Effector memory CD8-positive, alpha-beta T cell (primary cell): ENCODE data around the gene SHH.

ENCODE experiments used
- ATAC-seq: fragments of 150-1000 bp; cut with Tn5 transposase; replicated peaks from 2 replicates; pipeline ENCODE4 v1.10.0; 2021; ENCODE audit warnings: mild to moderate bottlenecking, moderate library complexity
- DNase-seq, 3 experiments: peaks; one replicate each; pipeline ENCODE4 v3.0.0; 2021
- H3K27ac Mint-ChIP-seq, 2 donors: one replicate each; pipeline ENCODE4 v1.8.0; 2022; ENCODE audit warnings: mild to moderate bottlenecking in 2 of 2, mixed read lengths in 2 of 2, moderate library complexity in 2 of 2
- H3K27me3 Mint-ChIP-seq, 2 donors: one replicate each; pipeline ENCODE4 v1.8.0; 2022; ENCODE audit warnings: mixed read lengths in 2 of 2
- H3K36me3 Mint-ChIP-seq: one replicate; pipeline ENCODE4 v1.8.0; 2022; ENCODE audit warnings: mild to moderate bottlenecking, moderate library complexity, mixed read lengths; ENCODE audit not compliant: insufficient read depth
- H3K4me1 Mint-ChIP-seq, 2 donors: one replicate each; pipeline ENCODE4 v1.8.0; 2022; ENCODE audit warnings: low read depth in 2 of 2, mixed read lengths in 2 of 2
- H3K4me3 Mint-ChIP-seq, 2 donors: one replicate each; pipeline ENCODE4 v1.8.0; 2022; ENCODE audit warnings: mild to moderate bottlenecking in 2 of 2, mixed read lengths in 2 of 2, moderate library complexity in 2 of 2
- H3K9me3 Mint-ChIP-seq, 2 donors: one replicate each; pipeline ENCODE4 v1.8.0; 2022; ENCODE audit warnings: mixed read lengths in 2 of 2

SHH gene

DNA sequence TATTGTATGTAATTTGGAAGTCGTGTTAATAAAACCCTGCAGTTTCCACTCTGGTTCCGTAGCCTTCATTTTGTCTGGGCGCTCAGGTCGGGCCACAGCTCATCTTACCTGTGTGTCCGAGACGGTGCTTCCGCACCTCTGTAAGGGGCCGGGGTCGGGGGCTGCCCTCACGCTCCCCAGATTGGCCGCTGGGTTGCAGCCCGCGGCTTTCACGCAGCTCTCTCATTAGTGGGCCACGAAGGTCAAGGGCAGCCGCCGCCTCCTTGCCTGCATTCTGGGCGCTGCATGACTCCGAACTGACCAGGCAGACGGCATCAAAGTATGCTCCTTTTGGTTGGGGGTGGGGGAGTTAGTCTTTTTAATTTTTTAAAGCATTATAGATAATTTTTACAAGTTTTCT, 30.8 kb downstream of the SHH start:
- Mint-ChIP-seq H3K9me3 (no peaks in the 10 kb centered on the region), H3K4me3 (no peak overlapping the region), H3K27ac (no peak overlapping the region), H3K36me3 (peaks cover 43% of the 10 kb centered on the region), H3K27me3 (no peaks in the 10 kb centered on the region), H3K4me1 (peaks cover 4 to 20% of the 10 kb centered on the region in 2 donors)
- ATAC-seq (no peak), DNase-seq (no peak)

DNA sequence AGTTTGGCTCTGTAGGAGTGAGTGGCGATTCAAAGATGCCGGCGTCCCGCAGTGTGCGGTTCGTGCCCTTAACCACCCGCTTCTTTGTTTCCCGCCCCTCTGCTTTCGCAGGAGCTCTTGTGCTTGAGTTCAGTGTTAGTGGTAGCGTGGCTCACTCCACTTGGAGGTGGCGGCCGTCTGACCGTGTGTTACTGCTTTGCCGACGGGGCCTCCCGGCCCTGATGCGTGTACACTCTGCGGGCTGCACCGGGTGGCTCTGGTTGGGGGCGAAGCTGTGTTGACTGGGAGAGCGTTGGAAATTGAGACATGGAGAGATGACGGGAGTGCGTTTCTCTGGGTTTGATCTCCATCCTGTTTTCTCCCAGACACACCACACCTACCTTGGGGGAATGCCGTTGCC, 31.4 kb downstream of the SHH start:
- H3K9me3 Mint-ChIP-seq = no peaks in the 10 kb centered on the region
- ATAC-seq = no peak
- DNase-seq = no peak
- peaks cover 48% of the 10 kb centered on the region for H3K36me3 Mint-ChIP-seq
- no peak overlapping the region for H3K4me3 Mint-ChIP-seq
- no peak overlapping the region for H3K27ac Mint-ChIP-seq
- H3K4me1 Mint-ChIP-seq = peaks cover 4 to 15% of the 10 kb centered on the region in 2 donors
- no peaks in the 10 kb centered on the region for H3K27me3 Mint-ChIP-seq

DNA sequence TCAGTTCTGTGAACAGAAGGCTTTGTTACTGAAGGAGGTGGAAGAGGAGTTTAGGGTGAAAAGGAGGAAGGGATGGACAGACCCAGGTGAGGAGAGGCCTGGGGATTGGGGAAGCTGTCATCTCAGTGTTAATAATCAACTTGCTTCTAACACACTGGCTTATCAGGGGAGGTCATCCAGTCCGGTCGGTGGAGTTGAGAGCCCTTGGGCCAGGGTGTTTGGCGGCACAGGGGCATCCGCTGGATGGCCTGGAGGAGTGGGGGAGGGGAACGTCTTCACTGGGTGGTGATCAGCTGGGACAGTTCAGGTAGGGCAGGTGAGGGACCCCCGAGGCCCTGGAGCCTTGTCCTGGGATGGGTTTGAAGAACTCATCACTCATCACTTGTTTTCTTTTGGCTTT, 33.9 kb downstream of the SHH start:
- Mint-ChIP-seq H3K27ac (peak overlapping the region in 1 of 2 donors; percentile 79), H3K4me1 (peaks cover 4 to 9% of the 10 kb centered on the region in 2 donors), H3K4me3 (no peak overlapping the region), H3K9me3 (no peaks in the 10 kb centered on the region), H3K27me3 (no peaks in the 10 kb centered on the region), H3K36me3 (peaks cover 67% of the 10 kb centered on the region)
- ATAC-seq (no peak), DNase-seq (no peak)

DNA sequence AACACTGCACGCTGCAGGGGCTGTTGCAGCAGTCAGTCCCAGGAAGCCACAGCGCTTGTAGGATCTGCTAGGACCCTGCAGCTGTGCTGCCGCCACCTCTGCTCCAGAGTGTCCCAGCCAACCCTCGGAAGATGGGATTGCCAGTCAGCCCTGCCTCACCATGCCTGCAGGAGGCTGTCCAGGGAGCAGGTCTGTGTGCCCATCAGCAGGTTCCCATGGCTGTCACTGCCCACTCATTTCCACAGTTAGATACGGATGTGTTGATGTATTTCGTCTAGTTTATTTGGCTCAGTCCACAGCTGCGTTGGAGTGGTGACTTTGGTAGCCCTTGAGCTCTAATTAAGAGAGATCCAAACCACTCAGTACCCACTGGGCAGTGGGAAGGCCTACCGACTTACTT, 35.7 kb downstream of the SHH start:
- peaks cover 4 to 9% of the 10 kb centered on the region in 2 donors for H3K4me1 Mint-ChIP-seq
- peaks cover 75% of the 10 kb centered on the region for H3K36me3 Mint-ChIP-seq
- ATAC-seq (no peak), DNase-seq (no peak)
- no peak overlapping the region for H3K27ac Mint-ChIP-seq
- H3K4me3 Mint-ChIP-seq = no peak overlapping the region
- no peaks in the 10 kb centered on the region for H3K27me3 Mint-ChIP-seq
- no peaks in the 10 kb centered on the region for H3K9me3 Mint-ChIP-seq

DNA sequence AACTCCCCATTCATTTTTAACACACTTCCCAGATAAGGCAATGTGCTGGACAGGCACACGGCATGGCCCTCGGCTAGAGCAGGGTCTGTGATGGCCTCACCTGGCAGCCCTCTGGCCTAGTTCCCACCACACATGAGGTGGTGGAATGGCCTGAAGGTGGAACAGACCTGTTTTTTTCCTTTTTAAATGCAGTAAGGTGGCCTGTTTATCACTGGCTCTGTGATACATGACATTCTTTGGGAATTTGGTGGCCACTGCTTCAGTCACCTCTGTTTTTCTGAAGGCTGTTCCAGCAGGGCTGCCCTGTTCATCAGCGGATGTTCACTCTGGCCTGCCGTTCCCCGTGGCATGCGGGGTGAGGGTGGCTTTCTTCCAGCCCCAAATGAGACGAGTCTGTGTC, 36.6 kb downstream of the SHH start:
- no peaks in the 10 kb centered on the region for H3K27me3 Mint-ChIP-seq
- no peak overlapping the region for H3K4me3 Mint-ChIP-seq
- peaks cover 70% of the 10 kb centered on the region for H3K36me3 Mint-ChIP-seq
- H3K9me3 Mint-ChIP-seq = no peaks in the 10 kb centered on the region
- H3K27ac Mint-ChIP-seq = no peak overlapping the region
- ATAC-seq (no peak), DNase-seq (no peak)
- peaks cover 4 to 9% of the 10 kb centered on the region in 2 donors for H3K4me1 Mint-ChIP-seq

DNA sequence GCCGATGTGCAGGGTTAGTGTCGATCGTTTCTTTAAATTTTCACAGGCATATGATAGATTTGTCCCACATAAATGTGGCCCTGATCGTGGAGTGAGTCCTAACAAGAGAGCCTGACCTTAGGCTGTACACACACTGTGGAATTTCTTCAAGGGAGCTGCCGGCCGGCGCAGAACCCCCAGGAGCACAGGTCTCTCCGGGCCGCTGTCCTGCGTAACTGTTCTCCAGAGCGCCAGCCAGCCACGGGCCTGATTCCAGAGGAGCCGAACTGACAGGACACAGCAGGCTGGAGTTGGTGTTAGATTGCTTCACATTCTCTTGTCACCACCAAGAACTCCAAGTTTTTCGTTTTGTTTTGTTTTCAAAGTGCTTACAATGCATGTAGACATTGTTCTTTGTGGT, 37.3 kb downstream of the SHH start:
- no peaks in the 10 kb centered on the region for H3K27me3 Mint-ChIP-seq
- DNase-seq (no peak), ATAC-seq (no peak)
- no peaks in the 10 kb centered on the region for H3K9me3 Mint-ChIP-seq
- no peak overlapping the region for H3K4me3 Mint-ChIP-seq
- peaks cover 4 to 9% of the 10 kb centered on the region in 2 donors for H3K4me1 Mint-ChIP-seq
- H3K27ac Mint-ChIP-seq = peak overlapping the region in 1 of 2 donors; percentile 20
- peaks cover 71% of the 10 kb centered on the region for H3K36me3 Mint-ChIP-seq

DNA sequence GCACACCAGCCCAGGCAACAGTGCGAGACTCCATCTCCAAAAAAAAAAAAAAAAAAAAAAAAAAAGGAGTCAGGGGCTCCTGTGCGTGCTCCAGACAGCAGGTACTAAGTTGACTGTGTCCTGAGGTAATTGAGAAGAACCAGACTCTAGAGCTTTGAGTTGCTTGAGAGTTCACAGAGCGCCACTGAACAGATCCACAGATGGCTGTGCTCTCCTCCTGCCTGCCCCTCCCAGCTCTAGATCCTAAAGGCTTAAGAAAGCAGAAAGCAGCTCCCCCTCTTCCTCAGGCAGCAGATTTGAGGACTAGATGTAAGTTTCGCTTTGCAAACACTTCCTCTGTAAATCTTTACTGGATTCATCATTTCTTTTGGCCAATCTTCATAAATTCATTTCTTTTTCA, 38.7 kb downstream of the SHH start:
- no peak for DNase-seq
- Mint-ChIP-seq H3K36me3 (peaks cover 85% of the 10 kb centered on the region), H3K4me1 (peaks cover 3 to 10% of the 10 kb centered on the region in 2 donors), H3K27ac (peak overlapping the region in 1 of 2 donors; percentile 71), H3K27me3 (no peaks in the 10 kb centered on the region), H3K4me3 (no peak overlapping the region), H3K9me3 (no peaks in the 10 kb centered on the region)
- ATAC-seq = no peak

DNA sequence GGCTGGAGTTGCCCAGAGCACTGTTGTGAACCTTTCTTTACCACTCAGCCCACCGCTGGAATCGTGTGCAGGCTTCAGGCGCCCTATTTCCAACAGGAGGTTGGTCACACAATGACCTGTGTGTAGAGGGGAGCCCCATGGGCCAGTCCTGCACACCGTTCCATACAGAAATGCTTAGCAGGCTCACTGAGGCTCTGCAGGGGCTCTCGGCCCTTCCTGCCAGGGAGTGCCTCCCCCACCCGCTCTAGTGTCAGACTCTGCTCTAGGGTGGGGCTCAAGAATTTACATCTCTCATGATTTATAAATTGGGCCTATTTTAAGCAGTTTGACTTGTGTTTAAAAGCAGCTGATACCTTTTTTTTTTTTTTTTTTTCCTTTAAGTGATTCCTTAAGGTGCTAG, 42.0 kb downstream of the SHH start:
- H3K27me3 Mint-ChIP-seq = no peaks in the 10 kb centered on the region
- DNase-seq (no peak), ATAC-seq (no peak)
- peaks cover 3 to 12% of the 10 kb centered on the region in 2 donors for H3K4me1 Mint-ChIP-seq
- H3K4me3 Mint-ChIP-seq = no peak overlapping the region
- no peak overlapping the region for H3K27ac Mint-ChIP-seq
- H3K9me3 Mint-ChIP-seq = no peaks in the 10 kb centered on the region
- H3K36me3 Mint-ChIP-seq = peaks cover 82% of the 10 kb centered on the region

DNA sequence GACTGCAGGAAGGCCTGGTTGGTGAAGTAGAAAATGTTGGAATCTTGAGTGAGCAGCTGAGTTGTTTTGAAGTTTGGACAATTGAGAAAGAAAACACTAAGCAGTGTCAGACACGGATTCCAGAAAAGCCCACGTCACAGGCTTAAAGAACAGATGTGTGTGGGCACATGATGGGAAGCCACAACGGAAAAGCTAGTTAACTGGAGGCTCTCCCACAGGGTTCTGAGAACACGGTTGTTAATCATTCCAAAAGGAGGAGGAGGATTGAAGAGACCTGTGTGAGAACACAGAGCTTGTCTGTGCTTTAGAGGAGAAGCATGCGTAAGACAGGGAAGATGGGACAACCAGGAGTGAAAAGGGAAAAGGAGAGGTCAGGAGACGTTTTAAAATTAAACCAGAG, 42.6 kb downstream of the SHH start:
- Mint-ChIP-seq H3K27me3 (no peaks in the 10 kb centered on the region), H3K4me1 (peaks cover 5 to 17% of the 10 kb centered on the region in 2 donors), H3K9me3 (no peaks in the 10 kb centered on the region), H3K27ac (peak overlapping the region in 1 of 2 donors; percentile 51), H3K36me3 (peaks cover 82% of the 10 kb centered on the region), H3K4me3 (no peak overlapping the region)
- ATAC-seq (no peak), DNase-seq (no peak)

DNA sequence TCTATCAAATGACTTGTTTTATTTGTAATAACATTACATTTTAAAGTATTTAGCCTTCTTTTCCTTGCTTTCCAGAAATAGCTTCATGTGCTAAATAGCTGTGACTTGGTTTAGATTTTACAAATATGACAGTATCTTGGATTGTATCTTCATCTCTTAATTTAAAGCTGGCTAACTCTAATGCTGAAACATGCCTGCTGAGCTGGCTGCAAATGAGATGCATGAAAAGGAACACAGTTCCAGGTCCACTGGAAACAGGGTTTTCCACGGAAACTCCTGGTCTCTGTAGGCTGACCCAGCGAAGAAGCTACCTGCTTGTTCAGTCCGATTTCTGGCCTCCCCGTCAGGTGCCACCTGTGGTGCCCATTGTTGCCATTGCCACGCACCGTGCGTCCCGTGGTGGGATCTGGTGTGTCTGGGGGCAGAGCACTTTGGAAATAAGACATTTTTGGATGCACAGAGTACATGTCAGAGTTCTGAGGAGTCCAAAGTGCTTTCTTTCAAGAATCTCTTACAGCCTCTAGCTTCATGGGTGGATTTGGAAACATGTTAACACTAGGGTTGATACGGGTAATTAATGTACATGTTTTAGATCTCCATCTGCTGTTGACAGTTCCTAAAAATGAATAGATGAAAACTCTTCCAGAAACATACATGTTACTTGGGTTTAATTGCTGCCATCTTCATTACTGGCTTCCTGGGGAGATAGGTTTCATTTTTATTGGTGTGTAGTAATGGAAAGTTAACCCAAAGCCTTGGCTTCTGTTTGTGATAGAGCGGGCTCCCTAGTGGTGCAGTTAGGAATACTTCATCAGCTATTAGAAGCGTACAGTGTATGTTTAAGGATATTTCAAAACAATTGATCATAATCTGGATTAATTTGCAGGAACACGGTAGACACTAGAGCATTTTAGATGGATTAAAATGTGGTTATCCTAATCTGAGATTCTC, 45.0 kb downstream of the SHH start:
- Mint-ChIP-seq H3K4me1 (peaks cover 28 to 42% of the 10 kb centered on the region in 2 donors), H3K27me3 (no peaks in the 10 kb centered on the region), H3K27ac (peak overlapping the region; percentile 36 to 44), H3K9me3 (no peaks in the 10 kb centered on the region), H3K4me3 (no peak overlapping the region), H3K36me3 (peaks cover 76% of the 10 kb centered on the region)
- ATAC-seq (no peak), DNase-seq (no peak)

DNA sequence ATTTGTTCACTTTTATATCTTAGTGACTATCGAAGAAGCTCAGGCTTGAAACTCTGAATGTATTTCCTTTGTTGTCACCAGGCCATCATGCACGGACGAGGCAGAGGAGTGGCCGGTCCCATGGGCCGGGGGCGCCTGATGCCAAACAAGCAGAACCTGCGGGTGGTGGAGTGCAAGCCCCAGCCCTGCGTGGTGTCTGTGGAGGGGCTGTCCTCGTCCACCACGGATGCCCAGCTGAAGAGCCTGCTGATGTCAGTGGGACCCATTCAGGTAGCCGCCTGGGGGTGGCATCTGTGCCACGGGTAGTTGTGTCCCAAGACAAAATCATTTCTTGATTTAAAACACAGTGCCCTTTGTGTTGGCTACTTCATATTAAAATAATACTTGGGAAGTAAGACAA, 45.9 kb downstream of the SHH start:
- Mint-ChIP-seq H3K9me3 (no peaks in the 10 kb centered on the region), H3K36me3 (peaks cover 69% of the 10 kb centered on the region), H3K27me3 (no peaks in the 10 kb centered on the region), H3K4me1 (peaks cover 36 to 49% of the 10 kb centered on the region in 2 donors), H3K27ac (no peak overlapping the region), H3K4me3 (no peak overlapping the region)
- ATAC-seq (no peak), DNase-seq (no peak)

DNA sequence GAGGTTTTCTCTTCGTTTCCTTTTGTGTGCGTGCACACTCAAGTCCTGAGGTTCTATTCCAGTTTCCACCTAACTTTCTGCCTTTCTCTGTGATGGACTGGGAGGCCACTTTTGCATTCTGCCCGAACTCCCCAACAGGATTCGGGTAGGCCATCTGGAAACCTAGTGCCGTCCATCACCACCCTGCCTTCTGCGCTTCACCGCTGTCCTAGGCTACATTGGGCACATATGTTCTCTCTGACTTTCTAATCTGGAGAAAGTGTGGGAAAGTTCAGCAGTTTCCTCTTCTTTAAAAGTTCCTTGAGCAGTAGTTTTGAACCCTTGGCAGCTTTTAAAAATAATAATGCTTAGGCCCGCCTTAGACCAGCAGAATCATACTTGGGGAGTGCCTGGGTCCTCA, 46.8 kb downstream of the SHH start:
- Mint-ChIP-seq H3K27me3 (no peaks in the 10 kb centered on the region), H3K4me3 (no peak overlapping the region), H3K9me3 (no peaks in the 10 kb centered on the region), H3K4me1 (peaks cover 40 to 52% of the 10 kb centered on the region in 2 donors), H3K27ac (peak overlapping the region in 1 of 2 donors; percentile 77), H3K36me3 (peaks cover 67% of the 10 kb centered on the region)
- ATAC-seq = no peak
- DNase-seq = no peak

DNA sequence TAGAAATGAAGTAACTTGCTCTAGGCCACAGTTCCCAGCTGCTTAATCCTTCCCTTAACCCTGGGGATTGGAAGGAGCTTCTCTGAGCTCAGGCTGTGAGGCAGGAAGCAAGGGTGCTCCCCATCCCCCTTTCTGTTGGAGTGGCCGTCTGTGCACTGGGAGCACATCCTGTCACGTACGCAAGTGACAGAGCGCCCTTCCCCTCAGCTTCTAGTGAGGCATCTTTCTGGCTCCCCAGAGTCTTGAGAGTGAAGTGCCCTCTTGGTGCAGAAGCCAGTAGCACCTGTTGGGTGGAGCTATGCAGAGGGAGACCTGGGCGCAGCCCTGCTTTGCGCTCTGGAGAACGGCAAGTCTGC, 47.8 kb downstream of the SHH start:
- ATAC-seq = peak; percentile 45
- H3K4me3 Mint-ChIP-seq = peak overlapping the region; percentile 74 to 84
- peak overlapping the region; percentile 81 to 94 for H3K27ac Mint-ChIP-seq
- H3K4me1 Mint-ChIP-seq = peaks cover 47 to 57% of the 10 kb centered on the region in 2 donors
- peaks cover 64% of the 10 kb centered on the region for H3K36me3 Mint-ChIP-seq
- peak; percentile 3 to 22 (median 3) for DNase-seq
- H3K9me3 Mint-ChIP-seq = no peaks in the 10 kb centered on the region
- H3K27me3 Mint-ChIP-seq = no peaks in the 10 kb centered on the region
